K562 (cell line): ENCODE results near the gene STK11. TPM values are rescaled to one million over a fixed set of nuclear protein-coding genes. Genes with fewer than 3 reads are reported as not detected.

Source experiments
- ATF7 ChIP-seq: fragments of 450-650 bp; IDR thresholded peaks from 2 replicates; pipeline ENCODE4 v1.7.1; 2014; ENCODE audit warnings: mild to moderate bottlenecking, moderate library complexity
- CCNT2 ChIP-seq: IDR thresholded peaks from 2 replicates; pipeline ENCODE4 v1.6.1; 2011; ENCODE audit warnings: borderline replicate concordance, low read depth, mild to moderate bottlenecking, moderate library complexity, mixed read lengths, low read length; ENCODE audit not compliant: insufficient read length; ENCODE audit errors: extremely low read depth
- CREB1 ChIP-seq, 2 experiments: sonication (generic) in 1 of 2; formaldehyde crosslinking in 1 of 2; IDR thresholded peaks; 2 replicates each; pipeline versions ENCODE4 v1.6.1 to v1.8.0; 2012 to 2022; ENCODE audit warnings: inconsistent platforms in 1 of 2, mild to moderate bottlenecking in 1 of 2, missing genetic modification reagents in 1 of 2, moderate library complexity in 1 of 2
- ESRRA ChIP-seq: fragments of 450-650 bp; IDR thresholded peaks from 2 replicates; pipeline ENCODE4 v1.6.1; 2014; ENCODE audit warnings: low read depth, mild to moderate bottlenecking, moderate library complexity, borderline replicate concordance
- FOXA3 ChIP-seq, 2 experiments: fragments of 450-650 bp in 1 of 2; sonication (generic) in 1 of 2; formaldehyde crosslinking; IDR thresholded peaks in 1 of 2; conservative IDR thresholded peaks in 1 of 2; 2 replicates each; pipeline versions ENCODE4 v1.4.0 to v1.8.0; 2020 to 2022; ENCODE audit warnings: mild to moderate bottlenecking in 2 of 2, missing genetic modification reagents in 1 of 2
- NR2C2 ChIP-seq, 2 experiments: fragments of 200-800 bp in 1 of 2; sonication (Bioruptor generic) in 1 of 2; sonication (generic) in 1 of 2; formaldehyde crosslinking in 1 of 2; IDR thresholded peaks; 2 replicates each; pipeline versions ENCODE4 v1.6.1 to v1.8.0; 2016 to 2022; ENCODE audit warnings: mild to moderate bottlenecking in 1 of 2, missing compliant biosample characterization in 1 of 2, missing genetic modification characterization in 1 of 2, missing genetic modification reagents in 1 of 2
- NRF1 ChIP-seq, 2 experiments: fragments of 450-650 bp; IDR thresholded peaks in 1 of 2; conservative IDR thresholded peaks in 1 of 2; 2 replicates each; pipeline ENCODE4 v1.6.1; 2014; ENCODE audit warnings: mild to moderate bottlenecking in 2 of 2
- PML ChIP-seq: IDR thresholded peaks from 2 replicates; pipeline ENCODE4 v1.6.1; 2012; ENCODE audit warnings: low read length, inconsistent platforms
- PRPF4 ChIP-seq: fragments of 200-400 bp; formaldehyde crosslinking; IDR thresholded peaks from one replicate; pipeline ENCODE4 v1.6.1; 2017; ENCODE audit warnings: low read length, low read depth, mild to moderate bottlenecking; ENCODE audit not compliant: insufficient read depth, poor library complexity, severe bottlenecking
- SAP30 ChIP-seq: fragments of 200-600 bp; sonication (generic); IDR thresholded peaks from 2 replicates; pipeline ENCODE4 v1.6.1; 2012; ENCODE audit warnings: borderline replicate concordance, low read depth, mild to moderate bottlenecking, moderate library complexity, low read length, control low read depth, inconsistent platforms; ENCODE audit not compliant: insufficient read depth, poor library complexity, severe bottlenecking
- SMAD1 ChIP-seq: fragments of 150-350 bp; IDR thresholded peaks from 2 replicates; pipeline ENCODE4 v1.6.1; 2014; ENCODE audit warnings: low read length, low read depth; ENCODE audit not compliant: partially characterized antibody
- ZNF263 ChIP-seq: sonication (generic); formaldehyde crosslinking; IDR thresholded peaks from 2 replicates; pipeline ENCODE4 v1.8.0; 2022; ENCODE audit warnings: mild to moderate bottlenecking, missing genetic modification reagents, borderline replicate concordance
- ZNF282 ChIP-seq: sonication (generic); formaldehyde crosslinking; IDR thresholded peaks from 2 replicates; pipeline ENCODE4 v1.8.1; 2023; ENCODE audit warnings: missing genetic modification reagents
- polyA plus RNA-seq, 8 experiments: library from polyadenylated mRNA; depleted of rRNA in 4 of 8; stranded (reverse) in 5 of 8; unstranded in 3 of 8; fragments of >200 nt; fragmentation: Nextera tagmentation in 2 of 8; fragmentation: Illumina TruSeq in 1 of 8; extraction: Ambion mirVana in 2 of 8; extraction: Trizol in 1 of 8; gene quantifications; 2 replicates each; pipeline versions ENCODE4 v1.2.1 to v1.2.3, GENCODE V29; 2011 to 2014; ENCODE audit warnings: inconsistent platforms in 1 of 8, missing spikeins in 1 of 8
- total RNA-seq, 7 experiments: library from RNA; depleted of rRNA in 6 of 7; stranded (reverse); fragments of >200 nt in 6 of 7; fragmentation: Illumina TruSeq in 2 of 7; extraction: Trizol in 2 of 7; gene quantifications; 2 replicates each; pipeline versions ENCODE4 v1.2.1 to v1.2.3, GENCODE V29; 2011 to 2021; ENCODE audit warnings: low replicate concordance in 1 of 7
- TF ChIP-seq, protein P1 (sequence below): fragments of 250-450 bp; sonication (Bioruptor Pico); IDR thresholded peaks from 2 replicates; pipeline ENCODE4 v1.5.0; 2021
- TF ChIP-seq, protein P2 (sequence below): sonication (generic); formaldehyde crosslinking; IDR thresholded peaks from 2 replicates; pipeline ENCODE4 v1.9.0; 2022; ENCODE audit warnings: mild to moderate bottlenecking, missing genetic modification reagents
- TF ChIP-seq, protein P3 (sequence below): fragments of 250-450 bp; sonication (Bioruptor Pico); IDR thresholded peaks from 2 replicates; pipeline ENCODE4 v1.4.0; 2020
- TF ChIP-seq, protein P4 (sequence below): fragments of 450-650 bp; IDR thresholded peaks from 2 replicates; pipeline ENCODE4 v1.6.1; 2014; ENCODE audit warnings: low read depth, mild to moderate bottlenecking, moderate library complexity, borderline replicate concordance

Gene STK11
- total and polyA plus RNA-seq, 9 of the 15 experiments (the other 6 are each of a cell fraction or from before 2014, with no cell fraction given) = 0.15 to 96.5 (median 31.7) TPM

DNA sequence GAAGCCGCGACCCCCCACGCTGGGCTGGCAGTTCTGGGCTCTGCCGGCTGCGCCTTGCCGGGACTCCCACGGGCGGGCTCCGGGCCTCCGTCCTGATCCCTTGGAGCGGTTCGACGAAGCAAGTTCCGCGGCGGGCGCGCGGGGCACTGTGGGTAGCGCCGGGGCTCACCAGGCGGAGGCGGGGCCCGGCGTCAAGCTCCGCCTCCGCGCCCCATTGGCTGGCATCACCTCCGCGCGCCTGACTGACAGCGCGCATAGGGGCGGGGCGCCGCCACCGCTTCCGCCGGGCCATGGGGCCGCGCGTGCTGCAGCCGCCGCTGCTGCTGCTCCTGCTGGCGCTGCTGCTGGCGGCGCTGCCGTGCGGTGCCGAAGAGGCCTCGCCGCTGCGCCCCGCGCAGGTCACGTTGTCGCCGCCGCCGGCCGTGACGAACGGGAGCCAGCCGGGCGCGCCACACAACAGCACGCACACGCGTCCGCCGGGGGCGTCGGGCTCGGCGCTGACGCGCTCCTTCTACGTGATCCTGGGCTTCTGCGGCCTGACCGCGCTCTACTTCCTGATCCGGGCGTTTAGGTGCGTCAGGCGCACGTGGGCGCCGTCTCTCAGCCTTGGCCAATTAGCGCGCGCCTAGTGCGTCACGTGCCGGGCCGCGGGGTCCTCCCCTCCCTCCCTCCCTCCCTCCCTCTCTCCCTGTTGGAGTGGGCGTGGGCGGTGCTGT lies 69.8 kb downstream of the STK11 start, which contains the start of gene FAM174C (continued):
- 0 out of 2 replicates have a peak, but pooled peaks have one; percentile 32 for TF ChIP-seq ZNF282 (CRISPR knock-in tag)
- peak in 1 of 2 experiments; percentile 34; a peak in 3 of 4 replicates for TF ChIP-seq NRF1 (conservative IDR thresholded peaks at IDR 0.05 in 1 of 2, IDR thresholded peaks at IDR 0.05 in 1 of 2)
- TF ChIP-seq ZNF263 (CRISPR knock-in tag) = peak; percentile 1; the same call in 1 of the 2 replicates
- peak; percentile 65 for TF ChIP-seq SMAD1
- TF ChIP-seq, protein P1, sequence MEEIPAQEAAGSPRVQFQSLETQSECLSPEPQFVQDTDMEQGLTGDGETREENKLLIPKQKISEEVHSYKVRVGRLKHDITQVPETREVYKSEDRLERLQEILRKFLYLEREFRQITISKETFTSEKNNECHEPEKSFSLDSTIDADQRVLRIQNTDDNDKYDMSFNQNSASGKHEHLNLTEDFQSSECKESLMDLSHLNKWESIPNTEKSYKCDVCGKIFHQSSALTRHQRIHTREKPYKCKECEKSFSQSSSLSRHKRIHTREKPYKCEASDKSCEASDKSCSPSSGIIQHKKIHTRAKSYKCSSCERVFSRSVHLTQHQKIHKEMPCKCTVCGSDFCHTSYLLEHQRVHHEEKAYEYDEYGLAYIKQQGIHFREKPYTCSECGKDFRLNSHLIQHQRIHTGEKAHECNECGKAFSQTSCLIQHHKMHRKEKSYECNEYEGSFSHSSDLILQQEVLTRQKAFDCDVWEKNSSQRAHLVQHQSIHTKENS (CRISPR knock-in tag) = peak; percentile 52; the same call in 1 of the 2 replicates
- peak; percentile 83 for TF ChIP-seq PRPF4
- TF ChIP-seq ATF7 = peak; percentile 72; the same call in 1 of the 2 replicates
- TF ChIP-seq PML = peak; percentile 53
- TF ChIP-seq CCNT2 = peak; percentile 91
- peak; percentile 93 for TF ChIP-seq CREB1 (IDR thresholded peaks at IDR 0.05)
- TF ChIP-seq CREB1 (CRISPR knock-in tag; IDR thresholded peaks at IDR 0.05) = peak; percentile 95
- 0 out of 4 replicates have a peak, but pooled peaks of 1 of the 2 experiments have one; percentile 40 for TF ChIP-seq FOXA3 (CRISPR knock-in tag; conservative IDR thresholded peaks at IDR 0.05 in 1 of 2, IDR thresholded peaks at IDR 0.05 in 1 of 2)
- TF ChIP-seq, protein P2, sequence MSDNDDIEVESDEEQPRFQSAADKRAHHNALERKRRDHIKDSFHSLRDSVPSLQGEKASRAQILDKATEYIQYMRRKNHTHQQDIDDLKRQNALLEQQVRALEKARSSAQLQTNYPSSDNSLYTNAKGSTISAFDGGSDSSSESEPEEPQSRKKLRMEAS (CRISPR knock-in tag) = peak; percentile 97
- TF ChIP-seq SAP30 = peak; percentile 97
- TF ChIP-seq, protein P3, sequence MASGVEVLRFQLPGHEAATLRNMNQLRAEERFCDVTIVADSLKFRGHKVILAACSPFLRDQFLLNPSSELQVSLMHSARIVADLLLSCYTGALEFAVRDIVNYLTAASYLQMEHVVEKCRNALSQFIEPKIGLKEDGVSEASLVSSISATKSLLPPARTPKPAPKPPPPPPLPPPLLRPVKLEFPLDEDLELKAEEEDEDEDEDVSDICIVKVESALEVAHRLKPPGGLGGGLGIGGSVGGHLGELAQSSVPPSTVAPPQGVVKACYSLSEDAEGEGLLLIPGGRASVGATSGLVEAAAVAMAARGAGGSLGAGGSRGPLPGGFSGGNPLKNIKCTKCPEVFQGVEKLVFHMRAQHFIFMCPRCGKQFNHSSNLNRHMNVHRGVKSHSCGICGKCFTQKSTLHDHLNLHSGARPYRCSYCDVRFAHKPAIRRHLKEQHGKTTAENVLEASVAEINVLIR (CRISPR knock-in tag) = peak; percentile 89
- peak; percentile 52; the same call in 1 of the 2 replicates for TF ChIP-seq ESRRA
- TF ChIP-seq, protein P4, sequence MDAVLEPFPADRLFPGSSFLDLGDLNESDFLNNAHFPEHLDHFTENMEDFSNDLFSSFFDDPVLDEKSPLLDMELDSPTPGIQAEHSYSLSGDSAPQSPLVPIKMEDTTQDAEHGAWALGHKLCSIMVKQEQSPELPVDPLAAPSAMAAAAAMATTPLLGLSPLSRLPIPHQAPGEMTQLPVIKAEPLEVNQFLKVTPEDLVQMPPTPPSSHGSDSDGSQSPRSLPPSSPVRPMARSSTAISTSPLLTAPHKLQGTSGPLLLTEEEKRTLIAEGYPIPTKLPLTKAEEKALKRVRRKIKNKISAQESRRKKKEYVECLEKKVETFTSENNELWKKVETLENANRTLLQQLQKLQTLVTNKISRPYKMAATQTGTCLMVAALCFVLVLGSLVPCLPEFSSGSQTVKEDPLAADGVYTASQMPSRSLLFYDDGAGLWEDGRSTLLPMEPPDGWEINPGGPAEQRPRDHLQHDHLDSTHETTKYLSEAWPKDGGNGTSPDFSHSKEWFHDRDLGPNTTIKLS = peak; percentile 33
- no peak; the same call in 1 of the 2 replicates for TF ChIP-seq NR2C2 (CRISPR knock-in tag; IDR thresholded peaks at IDR 0.05)
- peak; percentile 79; the same call in 1 of the 2 replicates for TF ChIP-seq NR2C2 (tag; IDR thresholded peaks at IDR 0.05)
